Superior temporal gyrus (tissue), 1 donor: ENCODE measurements around the gene BTNL9.
"Not testable (repeated sequence)": the region's sequence is repeated elsewhere in the genome, so short reads cannot be mapped to it uniquely, and the experiment has no call there.

ENCODE experiments used
- DNase-seq: peaks from one replicate; pipeline ENCODE4 v3.0.0-alpha.2; 2016; ENCODE audit errors: extremely low spot score

Gene BTNL9

GRCh38 chr5:181060924-181061323 is 20.9 kb downstream of the BTNL9 start:
- DNase-seq, result no peak

GRCh38 chr5:181061645-181062044 is 21.6 kb downstream of the BTNL9 start:
- no peak for DNase-seq

GRCh38 chr5:181062631-181063030 is 22.6 kb downstream of the BTNL9 start:
- DNase-seq, result no peak

GRCh38 chr5:181063514-181063913 is 23.4 kb downstream of the BTNL9 start:
- no peak for DNase-seq

- no peak for DNase-seq
These were observed 24.9 kb downstream of the BTNL9 start for GRCh38 chr5:181064987-181065386.

GRCh38 chr5:181069767-181070491 is 29.9 kb downstream of the BTNL9 start:
- DNase-seq, result no peak

GRCh38 chr5:181070523-181070922 is 30.5 kb downstream of the BTNL9 start:
- no peak for DNase-seq

- DNase-seq, result no peak
These were observed 31.2 kb downstream of the BTNL9 start for GRCh38 chr5:181071257-181071656.

- no peak for DNase-seq
These were observed 36.9 kb downstream of the BTNL9 start for GRCh38 chr5:181076920-181077319.

GRCh38 chr5:181081989-181082388 is 41.9 kb downstream of the BTNL9 start:
- DNase-seq, result no peak

GRCh38 chr5:181084621-181085195 is 44.6 kb downstream of the BTNL9 start:
- DNase-seq, result no peak

GRCh38 chr5:181086026-181086883 is 46.2 kb downstream of the BTNL9 start:
- DNase-seq, result no peak

GRCh38 chr5:181086884-181087205 is 46.8 kb downstream of the BTNL9 start:
- no peak for DNase-seq

- no peak for DNase-seq
These were observed 47.2 kb downstream of the BTNL9 start for GRCh38 chr5:181087309-181087708.

GRCh38 chr5:181088289-181088688 is 48.2 kb downstream of the BTNL9 start:
- DNase-seq, result no peak

GRCh38 chr5:181092428-181092827 is 52.4 kb downstream of the BTNL9 start:
- no peak for DNase-seq

- DNase-seq, result not testable (repeated sequence)
These were observed 55.1 kb downstream of the BTNL9 start for GRCh38 chr5:181095162-181095561.

- not testable (repeated sequence) for DNase-seq
These were observed 56.8 kb downstream of the BTNL9 start for GRCh38 chr5:181096721-181097382.

GRCh38 chr5:181097383-181097753 is 57.3 kb downstream of the BTNL9 start:
- not testable (repeated sequence) for DNase-seq

GRCh38 chr5:181097759-181098491 is 57.9 kb downstream of the BTNL9 start:
- not testable (repeated sequence) for DNase-seq

- no peak for DNase-seq
These were observed 58.9 kb downstream of the BTNL9 start for GRCh38 chr5:181098762-181099601.
